Thyroid gland (tissue), 4 donors: Measurements from ENCODE around the gene FECH.

Experiments used
- POLR2A ChIP-seq, 2 donors: fragments of 450-650 bp; IDR thresholded peaks; one replicate each; pipeline ENCODE4 v1.6.1; 2017; ENCODE audit warnings: antibody characterized with exemption in 2 of 2, mild to moderate bottlenecking in 2 of 2, moderate library complexity in 1 of 2
- TF ChIP-seq, protein P1 (sequence below), 6 experiments: fragments of 200-600 bp in 3 of 6; fragments of 450-650 bp in 3 of 6; sonication (generic) in 3 of 6; IDR thresholded peaks; one replicate each; pipeline ENCODE4 v1.5.1; 2016 to 2019; ENCODE audit warnings: antibody characterized with exemption in 6 of 6, mild to moderate bottlenecking in 2 of 6, inconsistent platforms in 1 of 6, moderate library complexity in 1 of 6

DNA sequence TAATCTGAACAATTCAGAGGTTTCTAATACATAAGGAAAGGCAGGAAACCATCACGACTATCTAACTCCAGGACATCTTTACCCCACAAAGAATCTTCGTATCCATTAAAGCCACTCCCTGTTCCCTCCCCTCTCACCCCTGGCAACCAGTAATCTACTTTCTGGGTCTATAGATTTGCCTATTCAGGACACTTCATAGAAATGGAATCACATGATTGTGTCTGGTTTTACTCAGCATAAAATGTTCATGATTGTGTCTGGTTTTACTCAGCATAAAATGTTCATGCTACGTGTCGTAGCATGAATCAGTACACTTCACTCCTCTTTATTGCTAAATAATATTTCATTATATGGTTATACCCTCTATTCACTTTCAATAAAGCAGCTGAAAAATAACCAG is 11.6 kb downstream of the FECH start:
- TF ChIP-seq POLR2A (IDR thresholded peaks at IDR 0.05), result no peak
- TF ChIP-seq, protein P1, sequence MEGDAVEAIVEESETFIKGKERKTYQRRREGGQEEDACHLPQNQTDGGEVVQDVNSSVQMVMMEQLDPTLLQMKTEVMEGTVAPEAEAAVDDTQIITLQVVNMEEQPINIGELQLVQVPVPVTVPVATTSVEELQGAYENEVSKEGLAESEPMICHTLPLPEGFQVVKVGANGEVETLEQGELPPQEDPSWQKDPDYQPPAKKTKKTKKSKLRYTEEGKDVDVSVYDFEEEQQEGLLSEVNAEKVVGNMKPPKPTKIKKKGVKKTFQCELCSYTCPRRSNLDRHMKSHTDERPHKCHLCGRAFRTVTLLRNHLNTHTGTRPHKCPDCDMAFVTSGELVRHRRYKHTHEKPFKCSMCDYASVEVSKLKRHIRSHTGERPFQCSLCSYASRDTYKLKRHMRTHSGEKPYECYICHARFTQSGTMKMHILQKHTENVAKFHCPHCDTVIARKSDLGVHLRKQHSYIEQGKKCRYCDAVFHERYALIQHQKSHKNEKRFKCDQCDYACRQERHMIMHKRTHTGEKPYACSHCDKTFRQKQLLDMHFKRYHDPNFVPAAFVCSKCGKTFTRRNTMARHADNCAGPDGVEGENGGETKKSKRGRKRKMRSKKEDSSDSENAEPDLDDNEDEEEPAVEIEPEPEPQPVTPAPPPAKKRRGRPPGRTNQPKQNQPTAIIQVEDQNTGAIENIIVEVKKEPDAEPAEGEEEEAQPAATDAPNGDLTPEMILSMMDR (IDR thresholded peaks at IDR 0.05), result no peak
